GM19452 (cell line): ENCODE measurements around the gene DLX4.

Experiments used
- ATAC-seq: cut with Tn5 transposase; IDR thresholded peaks from one replicate; pipeline ENCODE4 v1.9.1; 2021; ENCODE audit not compliant: unreplicated experiment

Gene DLX4

GRCh38 chr17:49998836-49999511, 30.0 kb downstream of the DLX4 start:
- ATAC-seq: no peak

GRCh38 chr17:50003911-50004310, 34.9 kb downstream of the DLX4 start:
- no peak for ATAC-seq

- no peak for ATAC-seq
Observed at GRCh38 chr17:50009282-50009681, 40.3 kb downstream of the DLX4 start.

- ATAC-seq: no peak
Observed at GRCh38 chr17:50013079-50013478, 44.1 kb downstream of the DLX4 start.

- no peak for ATAC-seq
Observed at GRCh38 chr17:50014471-50015088, 45.6 kb downstream of the DLX4 start.

GRCh38 chr17:50015146-50015545, 46.2 kb downstream of the DLX4 start:
- ATAC-seq: no peak

- ATAC-seq: no peak
Observed at GRCh38 chr17:50018909-50019308, 49.9 kb downstream of the DLX4 start.

GRCh38 chr17:50020841-50021599, 52.0 kb downstream of the DLX4 start:
- no peak for ATAC-seq

- no peak for ATAC-seq
Observed at GRCh38 chr17:50021681-50022370, 52.8 kb downstream of the DLX4 start.

- no peak for ATAC-seq
Observed at GRCh38 chr17:50022463-50023130, 53.6 kb downstream of the DLX4 start.

GRCh38 chr17:50023520-50023919, 54.5 kb downstream of the DLX4 start:
- ATAC-seq: no peak
